HL-60 (cell line): Measurements from ENCODE around the gene KNOP1.
A peak's percentile ranks its signal among the peaks of the same experiment; 100 is the strongest.

Experiments
- DNase-seq, 2 experiments: peaks; one replicate each; pipeline ENCODE4 v3.0.0-alpha.2; 2010 to 2020; ENCODE audit warnings: low read depth in 1 of 2, low spot score in 1 of 2
- H3K27ac ChIP-seq: fragments of 250-450 bp; sonication (Bioruptor Pico); replicated peaks from 2 replicates; pipeline ENCODE4 v1.5.1; 2020; ENCODE audit warnings: mild to moderate bottlenecking, moderate library complexity
- H3K27me3 ChIP-seq: fragments of 250-450 bp; sonication (Bioruptor Pico); 2 replicates; pipeline ENCODE4 v1.5.1; 2021; ENCODE audit warnings: mild to moderate bottlenecking, moderate library complexity; ENCODE audit not compliant: insufficient read depth, poor library complexity, severe bottlenecking
- H3K4me3 ChIP-seq: replicated peaks from 2 replicates; pipeline ENCODE4 v1.5.1; 2011; ENCODE audit warnings: mild to moderate bottlenecking, control low read depth, low read length; ENCODE audit not compliant: insufficient read depth
- CTCF ChIP-seq: IDR thresholded peaks from one replicate; pipeline ENCODE4 v1.5.1; 2011; ENCODE audit warnings: low read length, control low read depth, inconsistent platforms; ENCODE audit not compliant: insufficient read depth
- GABPA ChIP-seq: IDR thresholded peaks from 2 replicates; pipeline ENCODE4 v1.6.1; 2012; ENCODE audit warnings: low read depth
- POLR2AphosphoS5 ChIP-seq: IDR thresholded peaks from 2 replicates; pipeline ENCODE4 v1.6.1; 2012; ENCODE audit warnings: low read depth
- REST ChIP-seq: IDR thresholded peaks from 2 replicates; pipeline ENCODE4 v1.6.1; 2012; ENCODE audit warnings: low read depth; ENCODE audit not compliant: insufficient replicate concordance
- SPI1 ChIP-seq: IDR thresholded peaks from 2 replicates; pipeline ENCODE4 v1.6.1; 2012; ENCODE audit warnings: low read depth, mild to moderate bottlenecking, borderline replicate concordance
- long read RNA-seq: library from polyadenylated mRNA; unstranded; transcript quantifications from one replicate; pipeline ENCODE4 v2.0.0, GENCODE V29; 2020

Gene KNOP1
- long read RNA-seq, full-length matches to known transcripts = 3 of 20 reads
- long read RNA-seq, partial matches to known transcripts = 12 of 20 reads
- long read RNA-seq, other reads (novel, unspliced or antisense) = 5 of 20 reads

DNA sequence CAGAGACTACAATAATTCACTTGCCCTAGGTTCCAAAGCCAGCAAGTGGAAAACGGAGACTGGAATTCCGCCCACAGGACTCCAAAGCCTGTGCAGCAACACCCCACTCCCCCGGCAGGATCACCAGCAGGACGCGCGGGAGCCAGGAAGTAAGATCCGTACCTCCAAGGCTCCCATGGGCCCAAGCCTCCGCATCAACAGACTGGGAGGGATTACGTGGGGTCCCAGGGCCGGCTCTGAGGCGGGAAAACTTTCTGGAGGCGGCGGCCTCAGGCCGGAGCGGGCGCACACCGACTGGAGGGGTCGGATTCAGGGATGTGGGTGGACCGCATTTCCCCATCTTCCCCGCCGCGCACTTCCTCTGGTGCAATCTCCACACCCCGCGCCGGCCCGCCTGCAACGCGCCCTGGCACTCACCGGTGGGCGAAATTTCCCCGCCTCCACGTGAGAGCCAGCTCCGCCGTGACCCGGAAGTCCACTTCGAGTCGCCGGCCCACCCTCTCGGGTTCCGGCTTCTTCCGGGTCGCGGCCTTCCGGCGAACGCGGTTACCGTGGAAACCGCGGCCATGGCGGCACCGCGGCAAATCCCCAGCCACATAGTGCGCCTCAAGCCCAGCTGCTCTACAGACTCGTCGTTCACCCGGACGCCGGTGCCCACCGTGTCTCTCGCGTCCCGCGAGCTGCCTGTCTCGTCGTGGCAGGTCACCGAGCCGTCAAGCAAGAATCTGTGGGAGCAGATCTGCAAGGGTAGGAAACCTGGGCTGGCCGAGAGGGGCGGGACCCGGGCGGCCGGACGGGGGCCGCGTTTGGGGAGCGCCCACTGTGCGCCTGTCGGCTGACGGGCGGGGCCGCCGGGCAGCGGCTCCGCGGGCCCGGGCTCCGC lies at the start of gene KNOP1, which contains the start of gene IQCK:
Gene KNOP1 (minus strand): TSS at position 487 of the 883 bp plus-strand sequence. CDS start 3,192 bp downstream, outside the sequence.
Gene IQCK (plus strand): TSS at position 531 of the 883 bp plus-strand sequence. CDS start 36 bp downstream, at position 567.
- H3K27ac ChIP-seq = peak within 1 kb of the TSS; percentile 78
- peak within 1 kb of the TSS; percentile 88 for H3K4me3 ChIP-seq
- TF ChIP-seq REST = no peak
- TF ChIP-seq GABPA = peak; percentile 95
- TF ChIP-seq CTCF = no peak
- TF ChIP-seq POLR2AphosphoS5 = peak; percentile 73; the same call in 1 of the 2 replicates
- peak; percentile 30; the same call in 1 of the 2 replicates for TF ChIP-seq SPI1
- DNase-seq = peak; percentile 84 to 87
- H3K27me3 ChIP-seq = no peaks in the 10 kb centered on the region

DNA sequence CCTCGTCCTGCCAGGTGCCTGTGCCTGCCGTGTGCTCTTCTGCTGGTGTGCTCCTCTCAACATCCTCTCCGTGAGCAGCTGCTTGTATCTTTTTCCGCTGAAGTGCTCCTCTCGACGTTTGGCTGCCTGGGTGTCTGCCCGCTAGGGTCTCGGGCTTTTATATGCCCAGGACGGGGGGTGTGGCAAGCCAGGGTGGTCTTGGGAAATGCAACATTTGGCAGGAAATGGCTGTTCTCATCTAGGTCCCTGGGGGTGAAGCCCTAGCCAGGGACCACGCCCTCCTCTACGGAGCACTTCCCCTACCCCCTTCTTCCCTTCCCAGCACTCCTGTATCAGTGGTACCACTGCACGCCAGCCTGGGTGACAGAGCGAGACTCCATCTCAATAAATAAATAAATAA lies 49.5 kb upstream of the KNOP1 start:
- H3K27me3 ChIP-seq = no peaks in the 10 kb centered on the region
- no peak overlapping the region for H3K4me3 ChIP-seq
- no peak overlapping the region for H3K27ac ChIP-seq
- TF ChIP-seq POLR2AphosphoS5 = no peak
- no peak for TF ChIP-seq REST
- TF ChIP-seq GABPA = no peak
- no peak for TF ChIP-seq SPI1
- TF ChIP-seq CTCF = no peak
- DNase-seq = no peak

GRCh38 chr16:19766988-19767387 lies 49.0 kb upstream of the KNOP1 start:
- no peak overlapping the region for H3K27ac ChIP-seq
- DNase-seq = no peak

More at GRCh38 chr16:19766988-19767387, 49.0 kb upstream of the KNOP1 start:
- TF ChIP-seq GABPA (no peak), SPI1 (no peak), POLR2AphosphoS5 (no peak), REST (no peak), CTCF (no peak)
- H3K27me3 ChIP-seq = no peaks in the 10 kb centered on the region
- no peak overlapping the region for H3K4me3 ChIP-seq
